Trophoblast cell (in vitro differentiated cells and primary cell): Measurements from ENCODE around the gene MCRIP1.

ENCODE experiments used
- DNase-seq, 2 donors: peaks; one replicate each; pipeline ENCODE4 v3.0.0-alpha.2; 2016
- H2AFZ ChIP-seq: 2 replicates; pipeline ENCODE4 v1.6.1; 2013; ENCODE audit warnings: low read length, moderate library complexity, mild to moderate bottlenecking; ENCODE audit not compliant: insufficient read depth, poor library complexity
- H2AK5ac ChIP-seq: 2 replicates; pipeline ENCODE4 v1.6.1; 2013; ENCODE audit warnings: mild to moderate bottlenecking, low read length
- H2BK120ac ChIP-seq: 2 replicates; pipeline ENCODE4 v1.6.1; 2013; ENCODE audit warnings: low read length, mild to moderate bottlenecking, moderate library complexity; ENCODE audit not compliant: insufficient read depth, poor library complexity
- H2BK12ac ChIP-seq: 2 replicates; pipeline ENCODE4 v1.6.1; 2013; ENCODE audit warnings: mild to moderate bottlenecking, low read length, moderate library complexity
- H2BK5ac ChIP-seq: 2 replicates; pipeline ENCODE4 v1.6.1; 2013; ENCODE audit warnings: low read length, low read depth, moderate library complexity, mild to moderate bottlenecking; ENCODE audit not compliant: poor library complexity
- H3K14ac ChIP-seq: 2 replicates; pipeline ENCODE4 v1.6.1; 2013; ENCODE audit warnings: mild to moderate bottlenecking, low read length
- H3K18ac ChIP-seq: 2 replicates; pipeline ENCODE4 v1.6.1; 2013; ENCODE audit warnings: mild to moderate bottlenecking, low read length
- H3K23ac ChIP-seq: 2 replicates; pipeline ENCODE4 v1.6.1; 2013; ENCODE audit warnings: low read length
- H3K27ac ChIP-seq: 2 replicates; pipeline ENCODE4 v1.5.1; 2013; ENCODE audit warnings: low read depth, mild to moderate bottlenecking, inconsistent platforms, low read length, moderate library complexity
- H3K27me3 ChIP-seq: 2 replicates; pipeline ENCODE4 v1.6.1; 2013; ENCODE audit warnings: inconsistent platforms, mild to moderate bottlenecking, low read length, moderate library complexity; ENCODE audit not compliant: insufficient read depth
- H3K36me3 ChIP-seq, 2 experiments: 1 replicate in 1 of 2; 2 replicates in 1 of 2; pipeline ENCODE4 v1.6.1; 2013; ENCODE audit warnings: low read length in 2 of 2, mild to moderate bottlenecking in 2 of 2, moderate library complexity in 1 of 2; ENCODE audit not compliant: insufficient read depth in 2 of 2, control insufficient read depth in 1 of 2
- H3K4ac ChIP-seq: 2 replicates; pipeline ENCODE4 v1.6.1; 2013; ENCODE audit warnings: low read depth, mild to moderate bottlenecking, low read length, moderate library complexity
- H3K4me1 ChIP-seq, 2 experiments: 1 replicate in 1 of 2; 2 replicates in 1 of 2; pipeline ENCODE4 v1.6.1; 2013; ENCODE audit warnings: low read length in 2 of 2, mild to moderate bottlenecking in 2 of 2, moderate library complexity in 1 of 2; ENCODE audit not compliant: insufficient read depth in 2 of 2, control insufficient read depth in 1 of 2
- H3K4me2 ChIP-seq: 2 replicates; pipeline ENCODE4 v1.6.1; 2013; ENCODE audit warnings: inconsistent platforms, mild to moderate bottlenecking, low read length, moderate library complexity
- H3K4me3 ChIP-seq: 2 replicates; pipeline ENCODE4 v1.5.1; 2013; ENCODE audit warnings: mild to moderate bottlenecking, low read depth, low read length, inconsistent platforms
- H3K79me1 ChIP-seq: one replicate; pipeline ENCODE4 v1.6.1; 2013; ENCODE audit warnings: low read length
- H3K79me2 ChIP-seq: 2 replicates; pipeline ENCODE4 v1.6.1; 2013; ENCODE audit warnings: low read length, mild to moderate bottlenecking; ENCODE audit not compliant: control insufficient read depth, insufficient read depth, poor library complexity
- H3K9ac ChIP-seq: 2 replicates; pipeline ENCODE4 v1.6.1; 2013; ENCODE audit warnings: mild to moderate bottlenecking, low read length
- H3K9me3 ChIP-seq: 2 replicates; pipeline ENCODE4 v1.6.1; 2013; ENCODE audit warnings: low read depth, mild to moderate bottlenecking, control low read depth, inconsistent platforms, low read length; ENCODE audit not compliant: insufficient read depth
- H4K12ac ChIP-seq: 2 replicates; pipeline ENCODE4 v1.6.1; 2013; ENCODE audit warnings: low read depth, mild to moderate bottlenecking, low read length, moderate library complexity
- H4K8ac ChIP-seq: 2 replicates; pipeline ENCODE4 v1.6.1; 2013; ENCODE audit warnings: low read depth, mild to moderate bottlenecking, low read length, moderate library complexity
- H4K91ac ChIP-seq: one replicate; pipeline ENCODE4 v1.6.1; 2013; ENCODE audit warnings: low read depth, mild to moderate bottlenecking, low read length, moderate library complexity
- WGBS: extraction: QIAGEN DNeasy Blood & Tissue Kit; methylation state at CpG from one replicate; pipeline ENCODE4 v1.1.7; 2013; ENCODE audit warnings: missing lambda C conversion rate; ENCODE audit not compliant: insufficient read length, insufficient coverage; ENCODE audit errors: extremely low coverage; 5-methylcytosine and 5-hydroxymethylcytosine counted together

MCRIP1 gene

GRCh38 chr17:81804559-81805399, 28.3 kb downstream of the MCRIP1 start:
- no peak overlapping the region for H2BK120ac ChIP-seq
- no peak overlapping the region for H4K12ac ChIP-seq
- no CpG with 5 or more reads among the region's 65 CpGs for WGBS
- H3K27ac ChIP-seq = no peak overlapping the region
- no peak overlapping the region for H3K4me3 ChIP-seq
- H3K4me2 ChIP-seq = no peak overlapping the region
- H4K8ac ChIP-seq = no peak overlapping the region
- no peak overlapping the region for H2BK12ac ChIP-seq
- H2BK5ac ChIP-seq = no peak overlapping the region
- no peak overlapping the region for H2AK5ac ChIP-seq
- H3K23ac ChIP-seq = no peak overlapping the region
- no peak for DNase-seq
- H2AFZ ChIP-seq = no peak overlapping the region
- no peaks in the 10 kb centered on the region for H3K79me1 ChIP-seq
- no peaks in the 10 kb centered on the region for H3K36me3 ChIP-seq
- H4K91ac ChIP-seq = no peak overlapping the region
- no peak overlapping the region for H3K14ac ChIP-seq
- H3K9me3 ChIP-seq = peaks cover 30% of the 10 kb centered on the region
- no peak overlapping the region for H3K18ac ChIP-seq
- peaks cover 54% of the 10 kb centered on the region for H3K27me3 ChIP-seq
- H3K9ac ChIP-seq = no peak overlapping the region
- H3K79me2 ChIP-seq = no peaks in the 10 kb centered on the region
- no peak overlapping the region for H3K4ac ChIP-seq
- no peaks in the 10 kb centered on the region for H3K4me1 ChIP-seq

GRCh38 chr17:81803728-81804558, 29.1 kb downstream of the MCRIP1 start, which contains the start of gene GCGR:
GCGR (plus strand) TSS chr17:81804150; CDS start chr17:81809019, 4,869 bp downstream.
- WGBS = no CpG with 5 or more reads among the region's 110 CpGs
- H2BK12ac ChIP-seq = no peak within 1 kb of the TSS
- no peaks in the 10 kb centered on the region for H3K79me1 ChIP-seq
- H3K27me3 ChIP-seq = peaks cover 54% of the 10 kb centered on the region
- peaks cover 23% of the 10 kb centered on the region for H3K9me3 ChIP-seq
- H2BK5ac ChIP-seq = no peak within 1 kb of the TSS
- H2AK5ac ChIP-seq = no peak within 1 kb of the TSS
- H3K18ac ChIP-seq = no peak within 1 kb of the TSS
- H4K12ac ChIP-seq = no peak within 1 kb of the TSS
- no peak for DNase-seq
- no peak within 1 kb of the TSS for H3K9ac ChIP-seq
- no peak within 1 kb of the TSS for H4K91ac ChIP-seq
- no peak within 1 kb of the TSS for H3K23ac ChIP-seq
- no peak within 1 kb of the TSS for H3K27ac ChIP-seq
- H3K4me2 ChIP-seq = peak within 1 kb of the TSS; percentile 40
- H2BK120ac ChIP-seq = no peak within 1 kb of the TSS
- no peaks in the 10 kb centered on the region for H3K79me2 ChIP-seq
- no peak within 1 kb of the TSS for H4K8ac ChIP-seq
- no peaks in the 10 kb centered on the region for H3K4me1 ChIP-seq
- H3K36me3 ChIP-seq = no peaks in the 10 kb centered on the region
- H3K14ac ChIP-seq = no peak within 1 kb of the TSS
- no peak within 1 kb of the TSS for H3K4ac ChIP-seq
- no peak within 1 kb of the TSS for H3K4me3 ChIP-seq
- H2AFZ ChIP-seq = no peak within 1 kb of the TSS

GRCh38 chr17:81802856-81803643, 30.0 kb downstream of the MCRIP1 start:
- Histone ChIP-seq H3K36me3 (no peaks in the 10 kb centered on the region), H3K23ac (no peak overlapping the region), H3K79me1 (no peaks in the 10 kb centered on the region), H4K91ac (no peak overlapping the region), H4K12ac (no peak overlapping the region), H3K27me3 (peaks cover 54% of the 10 kb centered on the region), H3K4me1 (no peaks in the 10 kb centered on the region), H3K27ac (no peak overlapping the region), H3K4me2 (no peak overlapping the region), H4K8ac (no peak overlapping the region), H2AK5ac (no peak overlapping the region), H2BK12ac (no peak overlapping the region), H3K9ac (no peak overlapping the region), H2BK5ac (no peak overlapping the region), H3K14ac (no peak overlapping the region), H3K79me2 (no peaks in the 10 kb centered on the region), H3K18ac (no peak overlapping the region), H3K9me3 (peaks cover 20% of the 10 kb centered on the region), H3K4ac (no peak overlapping the region), H3K4me3 (no peak overlapping the region), H2BK120ac (no peak overlapping the region), H2AFZ (no peak overlapping the region)
- no CpG with 5 or more reads among the region's 26 CpGs for WGBS
- DNase-seq = no peak

GRCh38 chr17:81802048-81802758, 30.9 kb downstream of the MCRIP1 start:
- Histone ChIP-seq H3K79me2 (no peaks in the 10 kb centered on the region), H4K12ac (no peak overlapping the region), H3K9me3 (peaks cover 17% of the 10 kb centered on the region), H3K23ac (no peak overlapping the region), H2BK5ac (no peak overlapping the region), H2BK120ac (no peak overlapping the region), H3K4me1 (no peaks in the 10 kb centered on the region), H3K4me2 (no peak overlapping the region), H4K91ac (no peak overlapping the region), H3K4me3 (no peak overlapping the region), H2AFZ (no peak overlapping the region), H3K27me3 (peaks cover 54% of the 10 kb centered on the region), H3K18ac (no peak overlapping the region), H2AK5ac (no peak overlapping the region), H3K79me1 (no peaks in the 10 kb centered on the region), H3K27ac (no peak overlapping the region), H3K36me3 (no peaks in the 10 kb centered on the region), H3K4ac (no peak overlapping the region), H3K9ac (no peak overlapping the region), H2BK12ac (no peak overlapping the region), H3K14ac (no peak overlapping the region), H4K8ac (no peak overlapping the region)
- no CpG with 5 or more reads among the region's 9 CpGs for WGBS
- DNase-seq = no peak
